Smooth muscle cell (in vitro differentiated cells): Measurements from ENCODE around the gene ATG9B. TPM values are rescaled to one million over a fixed set of nuclear protein-coding genes. Genes with fewer than 3 reads are reported as not detected.

Experiments
- DNase-seq: peaks from one replicate; lab custom pipeline; 2025; ENCODE audit not compliant: unreplicated experiment; lab: John Stamatoyannopoulos, UW
- H2AFZ ChIP-seq: fragments of 200-600 bp; sonication (generic); 2 replicates; pipeline ENCODE4 v1.6.0; 2016; ENCODE audit warnings: antibody characterized with exemption, low read depth, mild to moderate bottlenecking
- H3F3A ChIP-seq: fragments of 200-600 bp; sonication (generic); 2 replicates; pipeline ENCODE4 v1.6.0; 2017; ENCODE audit warnings: antibody characterized with exemption, low read depth
- H3K27ac ChIP-seq: fragments of 200-600 bp; sonication (generic); 2 replicates; pipeline ENCODE4 v1.5.1; 2016; ENCODE audit warnings: low read depth, mild to moderate bottlenecking
- H3K27me3 ChIP-seq: fragments of 200-600 bp; sonication (generic); 2 replicates; pipeline ENCODE4 v1.6.1; 2016; ENCODE audit warnings: low read depth, mild to moderate bottlenecking
- H3K36me3 ChIP-seq: fragments of 200-600 bp; sonication (generic); 2 replicates; pipeline ENCODE4 v1.5.1; 2016; ENCODE audit warnings: low read depth
- H3K4me1 ChIP-seq: fragments of 200-600 bp; sonication (generic); 2 replicates; pipeline ENCODE4 v1.5.1; 2016; ENCODE audit warnings: low read depth
- H3K4me2 ChIP-seq: fragments of 200-600 bp; sonication (generic); 2 replicates; pipeline ENCODE4 v1.6.0; 2016; ENCODE audit warnings: mild to moderate bottlenecking
- H3K4me3 ChIP-seq: fragments of 200-600 bp; sonication (generic); 2 replicates; pipeline ENCODE4 v1.5.1; 2016; ENCODE audit warnings: mild to moderate bottlenecking
- H3K79me2 ChIP-seq: fragments of 200-600 bp; sonication (generic); 2 replicates; pipeline ENCODE4 v1.6.0; 2016; ENCODE audit warnings: low read depth, mild to moderate bottlenecking
- H3K9ac ChIP-seq: fragments of 200-600 bp; sonication (generic); 2 replicates; pipeline ENCODE4 v1.6.0; 2016; ENCODE audit warnings: low read depth
- H3K9me3 ChIP-seq: fragments of 200-600 bp; sonication (generic); replicated peaks from 2 replicates; pipeline ENCODE4 v1.5.1; 2016; ENCODE audit warnings: low read depth
- H4K20me1 ChIP-seq: fragments of 200-600 bp; sonication (generic); 2 replicates; pipeline ENCODE4 v1.6.0; 2016; ENCODE audit warnings: low read depth
- WGBS: methylation state at CpG from one replicate; pipeline ENCODE4 v1.1.7; 2016; ENCODE audit warnings: low lambda C conversion rate; 5-methylcytosine and 5-hydroxymethylcytosine counted together
- polyA plus RNA-seq: library from polyadenylated mRNA; unstranded; fragments of >200 nt; fragmentation: Nextera tagmentation; extraction: Ambion mirVana; gene quantifications from 2 replicates; pipeline ENCODE4 v1.2.1, GENCODE V29; 2016
- total RNA-seq: library from RNA; depleted of rRNA; stranded (reverse); fragments of >200 nt; gene quantifications from 2 replicates; pipeline ENCODE4 v1.2.3, GENCODE V29; 2014
- TF ChIP-seq, protein P1 (sequence below): fragments of 200-600 bp; sonication (generic); IDR thresholded peaks from 2 replicates; pipeline ENCODE4 v1.5.1; 2017; ENCODE audit warnings: borderline replicate concordance, mild to moderate bottlenecking, antibody characterized with exemption; ENCODE audit not compliant: insufficient read depth, poor library complexity, severe bottlenecking

The ATG9B gene
- total and polyA plus RNA-seq, 2 experiments from 2014 or later = 2.6 to 6.5 TPM

DNA sequence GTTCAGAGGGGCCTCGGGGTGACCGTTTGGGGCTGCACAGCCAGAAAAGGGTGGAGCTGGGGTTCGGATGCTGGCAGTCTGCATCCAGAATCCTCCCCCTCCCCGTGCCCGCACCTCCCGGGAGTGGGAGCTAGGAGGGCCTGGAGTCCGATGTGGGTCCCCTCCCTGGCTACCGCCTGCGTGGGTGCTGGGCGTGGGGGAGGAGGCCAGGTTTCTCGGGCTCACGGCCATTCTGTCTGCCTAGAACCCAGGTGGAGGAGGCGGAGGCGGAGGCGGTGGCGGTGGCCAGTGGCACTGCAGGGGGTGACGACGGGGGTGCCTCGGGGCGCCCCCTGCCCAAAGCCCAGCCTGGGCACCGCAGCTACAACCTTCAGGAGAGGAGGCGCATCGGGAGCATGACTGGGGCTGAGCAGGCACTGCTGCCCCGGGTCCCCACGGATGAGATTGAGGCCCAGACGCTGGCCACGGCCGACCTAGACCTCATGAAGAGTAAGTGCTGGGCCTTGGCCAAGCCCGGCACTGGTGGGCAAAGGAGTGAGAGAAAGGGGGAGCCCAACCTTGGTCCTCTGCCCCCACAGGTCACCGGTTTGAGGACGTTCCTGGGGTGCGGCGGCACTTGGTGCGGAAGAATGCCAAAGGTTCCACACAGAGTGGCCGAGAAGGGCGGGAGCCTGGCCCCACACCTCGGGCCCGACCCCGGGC is 42.1 kb upstream of the ATG9B start:
- H4K20me1 ChIP-seq = peaks cover 81% of the 10 kb centered on the region
- H3K27ac ChIP-seq = no peak overlapping the region
- no peaks in the 10 kb centered on the region for H3K27me3 ChIP-seq
- no peak overlapping the region for H2AFZ ChIP-seq
- H3K4me1 ChIP-seq = peaks cover 14% of the 10 kb centered on the region
- no peak overlapping the region for H3K9ac ChIP-seq
- H3K4me2 ChIP-seq = no peak overlapping the region
- H3K36me3 ChIP-seq = no peaks in the 10 kb centered on the region
- TF ChIP-seq, protein P1, sequence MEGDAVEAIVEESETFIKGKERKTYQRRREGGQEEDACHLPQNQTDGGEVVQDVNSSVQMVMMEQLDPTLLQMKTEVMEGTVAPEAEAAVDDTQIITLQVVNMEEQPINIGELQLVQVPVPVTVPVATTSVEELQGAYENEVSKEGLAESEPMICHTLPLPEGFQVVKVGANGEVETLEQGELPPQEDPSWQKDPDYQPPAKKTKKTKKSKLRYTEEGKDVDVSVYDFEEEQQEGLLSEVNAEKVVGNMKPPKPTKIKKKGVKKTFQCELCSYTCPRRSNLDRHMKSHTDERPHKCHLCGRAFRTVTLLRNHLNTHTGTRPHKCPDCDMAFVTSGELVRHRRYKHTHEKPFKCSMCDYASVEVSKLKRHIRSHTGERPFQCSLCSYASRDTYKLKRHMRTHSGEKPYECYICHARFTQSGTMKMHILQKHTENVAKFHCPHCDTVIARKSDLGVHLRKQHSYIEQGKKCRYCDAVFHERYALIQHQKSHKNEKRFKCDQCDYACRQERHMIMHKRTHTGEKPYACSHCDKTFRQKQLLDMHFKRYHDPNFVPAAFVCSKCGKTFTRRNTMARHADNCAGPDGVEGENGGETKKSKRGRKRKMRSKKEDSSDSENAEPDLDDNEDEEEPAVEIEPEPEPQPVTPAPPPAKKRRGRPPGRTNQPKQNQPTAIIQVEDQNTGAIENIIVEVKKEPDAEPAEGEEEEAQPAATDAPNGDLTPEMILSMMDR = no peak
- no peaks in the 10 kb centered on the region for H3K9me3 ChIP-seq
- 95% methylated on average over 26 of the region's 39 CpGs for WGBS
- no peak overlapping the region for H3K4me3 ChIP-seq
- peaks cover 8% of the 10 kb centered on the region for H3K79me2 ChIP-seq
- no peak for DNase-seq
- H3F3A ChIP-seq = peaks cover 9% of the 10 kb centered on the region

DNA sequence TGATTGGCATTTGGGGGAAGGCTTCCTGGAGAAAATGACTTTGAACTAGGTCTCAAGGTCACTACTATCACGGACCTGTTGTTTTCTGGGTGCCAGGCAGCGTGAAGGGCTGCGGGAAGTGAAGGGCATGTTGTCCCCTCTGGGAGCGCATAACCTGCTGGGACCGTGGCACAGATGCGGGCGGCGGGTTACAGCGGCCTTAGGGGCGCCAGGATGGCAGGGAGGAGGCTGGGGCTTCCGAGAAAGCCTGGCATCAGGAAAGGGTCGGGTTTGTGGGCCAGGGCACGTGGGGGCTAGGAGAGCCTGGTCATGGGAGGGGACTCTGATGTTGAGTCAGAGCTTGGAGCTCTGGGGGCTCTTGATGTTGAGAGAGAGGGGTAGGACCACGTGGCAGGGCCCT is 41.2 kb upstream of the ATG9B start:
- 93% methylated on average over 14 of the region's 14 CpGs for WGBS
- Histone ChIP-seq H3K79me2 (peaks cover 14% of the 10 kb centered on the region), H3F3A (peaks cover 10% of the 10 kb centered on the region), H3K9me3 (no peaks in the 10 kb centered on the region), H3K9ac (no peak overlapping the region), H4K20me1 (peaks cover 90% of the 10 kb centered on the region), H3K4me1 (peaks cover 23% of the 10 kb centered on the region), H2AFZ (no peak overlapping the region), H3K27ac (no peak overlapping the region), H3K4me3 (no peak overlapping the region), H3K4me2 (no peak overlapping the region), H3K36me3 (no peaks in the 10 kb centered on the region), H3K27me3 (no peaks in the 10 kb centered on the region)
- TF ChIP-seq, protein P1 = no peak
- DNase-seq = no peak

DNA sequence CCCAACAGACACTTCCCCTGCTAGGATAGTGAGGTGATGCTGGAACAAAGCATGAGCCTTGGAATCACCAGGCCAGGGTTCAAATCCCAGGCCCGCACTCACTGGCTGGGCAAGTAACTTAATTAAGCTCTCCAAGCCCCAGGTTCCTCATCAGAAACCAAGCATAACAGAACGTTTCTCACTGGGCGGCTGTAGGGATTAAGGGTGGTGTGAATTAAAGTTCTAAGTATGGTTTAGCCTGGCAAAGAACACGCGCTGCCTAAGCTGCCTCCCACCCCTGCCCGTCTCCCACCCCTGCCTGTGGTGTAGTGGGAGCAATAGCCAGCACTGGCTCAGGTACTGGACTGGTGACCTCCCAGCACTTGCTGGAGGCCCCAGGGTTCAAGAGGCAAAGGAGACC is 40.7 kb upstream of the ATG9B start:
- WGBS = over 99% methylated on average over 5 of the region's 6 CpGs
- Histone ChIP-seq H3F3A (peaks cover 10% of the 10 kb centered on the region), H3K4me1 (peaks cover 25% of the 10 kb centered on the region), H3K9me3 (no peaks in the 10 kb centered on the region), H3K27me3 (no peaks in the 10 kb centered on the region), H4K20me1 (peaks cover 92% of the 10 kb centered on the region), H3K27ac (no peak overlapping the region), H2AFZ (no peak overlapping the region), H3K4me3 (no peak overlapping the region), H3K9ac (no peak overlapping the region), H3K79me2 (peaks cover 19% of the 10 kb centered on the region), H3K4me2 (no peak overlapping the region), H3K36me3 (no peaks in the 10 kb centered on the region)
- TF ChIP-seq, protein P1 = no peak
- no peak for DNase-seq

DNA sequence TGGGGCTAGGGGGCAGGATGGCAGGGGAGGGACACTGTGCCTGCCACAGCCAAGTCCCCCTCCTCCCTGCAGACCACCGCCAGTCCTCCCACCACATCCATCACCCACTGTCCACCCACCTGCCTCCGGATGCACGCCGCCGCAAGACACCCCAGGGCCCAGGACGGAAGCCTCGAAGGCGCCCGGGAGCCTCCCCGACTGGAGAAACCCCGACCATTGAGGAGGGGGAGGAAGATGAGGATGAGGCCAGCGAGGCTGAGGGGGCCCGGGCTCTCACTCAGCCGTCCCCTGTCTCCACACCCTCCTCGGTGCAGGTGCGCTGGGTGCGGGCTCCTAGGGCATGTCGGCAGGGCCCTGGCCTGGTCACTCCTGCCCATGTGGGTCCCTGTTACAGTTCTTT is 40.2 kb upstream of the ATG9B start:
- no peak for DNase-seq
- Histone ChIP-seq H2AFZ (no peak overlapping the region), H3K79me2 (peaks cover 21% of the 10 kb centered on the region), H3K4me1 (peaks cover 25% of the 10 kb centered on the region), H3K36me3 (no peaks in the 10 kb centered on the region), H3K4me2 (no peak overlapping the region), H3K27ac (no peak overlapping the region), H3K4me3 (no peak overlapping the region), H3K9ac (no peak overlapping the region), H3F3A (peaks cover 10% of the 10 kb centered on the region), H3K9me3 (no peaks in the 10 kb centered on the region), H3K27me3 (no peaks in the 10 kb centered on the region), H4K20me1 (peaks cover 87% of the 10 kb centered on the region)
- 94% methylated on average over 18 of the region's 18 CpGs for WGBS
- TF ChIP-seq, protein P1 = no peak
